HEK293 (cell line): Measurements from ENCODE around the gene ZMYND15.

Experiments
- CTCF ChIP-seq: fragments of 450-650 bp; formaldehyde crosslinking; IDR thresholded peaks from 2 replicates; pipeline ENCODE4 v1.5.1; 2016; ENCODE audit warnings: missing biosample characterization, missing genetic modification characterization
- REST ChIP-seq: fragments of 450-650 bp; formaldehyde crosslinking; IDR thresholded peaks from 2 replicates; pipeline ENCODE4 v1.5.1; 2016; ENCODE audit warnings: missing biosample characterization, missing genetic modification characterization
- TCF7L2 ChIP-seq: IDR thresholded peaks from 2 replicates; pipeline ENCODE4 v1.6.1; 2011; ENCODE audit warnings: low read depth, mild to moderate bottlenecking, inconsistent platforms, low read length, moderate library complexity, borderline replicate concordance
- ZBTB48 ChIP-seq: fragments of 450-650 bp; formaldehyde crosslinking; IDR thresholded peaks from 2 replicates; pipeline ENCODE4 v1.5.1; 2016; ENCODE audit warnings: missing biosample characterization, missing genetic modification characterization
- ZFP41 ChIP-seq: fragments of 450-650 bp; formaldehyde crosslinking; IDR thresholded peaks from 2 replicates; pipeline ENCODE4 v1.5.1; 2016; ENCODE audit warnings: missing biosample characterization, missing genetic modification characterization, borderline replicate concordance
- ZNF391 ChIP-seq: fragments of 450-650 bp; formaldehyde crosslinking; IDR thresholded peaks from 2 replicates; pipeline ENCODE4 v1.5.1; 2016; ENCODE audit warnings: low read depth, missing biosample characterization, missing genetic modification characterization, borderline replicate concordance
- ZNF707 ChIP-seq: fragments of 450-650 bp; formaldehyde crosslinking; IDR thresholded peaks from 2 replicates; pipeline ENCODE4 v1.5.1; 2016; ENCODE audit warnings: missing biosample characterization, missing genetic modification characterization

DNA sequence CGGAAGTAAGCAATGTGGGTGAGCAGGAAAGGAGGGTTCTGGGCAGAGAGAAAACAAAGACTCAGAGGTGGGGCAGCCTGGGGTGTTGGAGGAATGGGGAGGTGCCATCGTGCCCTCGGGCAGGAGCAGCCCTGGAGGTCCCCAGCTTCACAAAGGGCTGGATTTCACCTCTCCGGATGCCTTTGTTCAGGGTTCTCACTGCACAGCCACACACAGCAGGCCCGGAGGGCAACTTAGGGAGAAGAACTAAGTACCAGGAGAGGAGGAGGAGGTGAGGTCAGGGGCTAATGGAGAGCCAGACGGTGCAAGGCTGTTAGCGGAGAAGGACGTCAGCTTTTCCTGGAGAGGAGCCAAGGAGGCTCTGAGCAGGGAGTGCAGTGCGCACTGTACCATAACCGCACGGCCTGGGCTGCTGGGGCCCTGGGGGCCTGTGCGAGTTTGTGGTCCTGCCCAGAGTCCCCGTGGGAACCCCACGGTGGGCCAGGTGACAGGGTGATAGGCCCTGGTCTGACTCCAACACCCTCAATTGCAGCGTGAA lies 19.9 kb upstream of the ZMYND15 start:
- TF ChIP-seq ZFP41 (tag by site-specific recombination) (no peak), REST (tag by site-specific recombination) (no peak), ZNF707 (tag by site-specific recombination) (0 out of 2 replicates have a peak, but pooled peaks have one; percentile 52), CTCF (tag by site-specific recombination) (no peak), ZBTB48 (peak; percentile 96), ZNF391 (no peak), TCF7L2 (no peak)
